ENCODE data around the gene CC2D2B.
"Not testable (repeated sequence)": the region's sequence is repeated elsewhere in the genome, so short reads cannot be mapped to it uniquely, and the experiment has no call there.

Gene CC2D2B

DNA sequence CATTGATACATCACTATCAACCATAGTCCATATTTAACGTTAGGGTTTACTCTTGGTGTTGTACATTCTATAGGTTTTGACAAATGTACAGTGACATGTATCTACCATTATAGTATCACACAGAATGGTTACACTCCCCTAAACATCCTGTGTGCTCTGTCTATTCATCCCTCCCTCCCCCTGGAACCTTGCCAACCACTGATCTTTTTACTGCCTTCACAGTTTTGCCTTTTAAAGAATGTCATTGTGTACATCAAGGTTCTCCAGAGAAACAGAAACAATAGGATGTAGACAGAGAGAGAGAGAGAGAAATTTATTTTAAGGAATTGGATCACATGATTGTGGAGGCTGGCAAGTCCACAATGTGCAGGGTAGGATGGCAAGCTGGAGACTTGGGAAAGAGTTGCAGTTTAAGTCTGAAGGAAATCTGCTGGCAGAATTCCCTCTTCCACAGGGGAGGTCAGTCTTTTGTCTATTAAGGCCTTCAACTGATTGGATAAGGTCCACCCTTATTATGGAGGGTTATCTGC lies 90.5 kb downstream of the CC2D2B start:
- in situ Hi-C loops (cut with HindIII; ENCODE audit: low pct_ligation_motif_present, low pct_unique_long_range_greater_than_20kb, low sequenced_read_pairs) = no loop called here
- no peak for DNase-seq

- no peak for DNase-seq
- in situ Hi-C loops (cut with HindIII; ENCODE audit: low pct_ligation_motif_present, low pct_unique_long_range_greater_than_20kb, low sequenced_read_pairs) = no loop called here
Observed at GRCh38 chr10:96013956-96014355, 106.2 kb downstream of the CC2D2B start.

GRCh38 chr10:96014473-96015102 lies 106.8 kb downstream of the CC2D2B start:
- no peak for DNase-seq
- in situ Hi-C loops (cut with HindIII; ENCODE audit: low pct_ligation_motif_present, low pct_unique_long_range_greater_than_20kb, low sequenced_read_pairs) = no loop called here

DNA sequence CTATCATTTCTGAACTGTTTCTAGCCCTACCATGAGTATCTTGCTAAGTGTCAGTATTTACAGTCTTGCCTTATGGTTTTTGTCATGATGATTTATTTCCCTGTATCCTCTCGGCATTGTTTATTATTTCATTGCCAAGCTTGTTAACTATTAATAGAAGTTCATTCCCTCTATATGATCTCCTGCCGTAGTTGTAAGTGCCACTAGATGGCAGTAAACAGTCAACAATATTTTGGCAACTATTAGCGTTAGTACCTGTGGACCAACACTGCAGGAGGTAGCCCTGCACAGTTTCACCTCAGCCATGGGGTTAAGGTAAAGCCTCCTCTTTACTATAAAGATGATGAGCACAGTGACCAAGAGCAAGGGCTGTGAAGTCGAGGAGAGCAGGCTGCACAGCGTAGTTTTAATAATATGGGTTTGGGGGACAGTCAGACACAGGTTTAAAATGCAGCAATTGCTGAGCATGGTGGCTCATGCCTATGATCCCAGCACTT lies 109.5 kb downstream of the CC2D2B start:
- in situ Hi-C loops (cut with HindIII; ENCODE audit: low pct_ligation_motif_present, low pct_unique_long_range_greater_than_20kb, low sequenced_read_pairs) = no loop called here
- DNase-seq = peak; percentile 74

DNA sequence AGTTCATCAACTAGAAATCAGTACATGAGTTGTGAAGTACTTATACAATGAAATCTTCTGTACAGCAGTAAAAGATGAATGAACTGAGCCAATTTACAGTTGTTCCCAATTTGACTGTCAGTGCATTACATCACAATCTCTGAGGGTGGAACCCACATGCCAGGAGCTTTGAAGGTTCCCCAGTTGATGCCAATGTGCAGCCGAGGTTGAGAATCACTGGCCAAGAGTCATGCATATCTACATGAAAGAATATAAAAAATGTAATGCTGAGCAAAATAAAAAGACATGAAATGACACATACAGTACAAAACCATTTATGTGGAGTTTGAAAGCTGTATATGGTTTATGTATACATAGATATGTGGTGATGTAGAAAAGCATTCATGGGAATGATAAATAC lies 113.6 kb downstream of the CC2D2B start:
- in situ Hi-C loops (cut with HindIII; ENCODE audit: low pct_ligation_motif_present, low pct_unique_long_range_greater_than_20kb, low sequenced_read_pairs) = no loop called here
- no peak for DNase-seq

- no peak for DNase-seq
- in situ Hi-C loops (cut with HindIII; ENCODE audit: low pct_ligation_motif_present, low pct_unique_long_range_greater_than_20kb, low sequenced_read_pairs) = no loop called here
Observed at GRCh38 chr10:96022739-96023138, 115.0 kb downstream of the CC2D2B start.

- DNase-seq = no peak
- in situ Hi-C loops (cut with HindIII; ENCODE audit: low pct_ligation_motif_present, low pct_unique_long_range_greater_than_20kb, low sequenced_read_pairs) = no loop called here
Observed at GRCh38 chr10:96023168-96023567, 115.4 kb downstream of the CC2D2B start.

- peak; percentile 35 for DNase-seq
- in situ Hi-C loops (cut with HindIII; ENCODE audit: low pct_ligation_motif_present, low pct_unique_long_range_greater_than_20kb, low sequenced_read_pairs) = no loop called here
Observed at GRCh38 chr10:96025566-96025965, 117.8 kb downstream of the CC2D2B start.

DNA sequence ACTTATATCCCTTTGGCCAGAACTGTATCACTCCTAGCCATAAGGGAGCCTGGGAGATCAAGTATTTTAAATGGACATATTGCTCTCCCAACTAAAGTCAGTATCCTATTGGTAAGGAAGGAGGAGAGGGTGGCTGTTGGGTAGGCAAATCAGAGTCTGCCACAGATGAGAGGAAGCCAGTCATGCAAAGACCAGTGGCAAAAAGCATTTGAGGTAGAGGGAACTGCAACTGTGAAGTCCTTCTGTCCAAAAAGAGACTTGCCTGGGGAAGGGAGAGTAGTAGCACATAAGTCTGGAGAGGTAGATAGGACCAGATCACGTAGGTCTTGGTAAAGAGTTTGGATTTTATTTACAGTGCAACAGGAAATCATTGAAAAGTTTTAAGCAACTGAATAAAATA lies 126.8 kb downstream of the CC2D2B start:
- in situ Hi-C loops (cut with HindIII; ENCODE audit: low pct_ligation_motif_present, low pct_unique_long_range_greater_than_20kb, low sequenced_read_pairs) = no loop called here
- peak; percentile 30 for DNase-seq

GRCh38 chr10:96038476-96039387 lies 131.0 kb downstream of the CC2D2B start:
- DNase-seq = no peak
- in situ Hi-C loops (cut with HindIII; ENCODE audit: low pct_ligation_motif_present, low pct_unique_long_range_greater_than_20kb, low sequenced_read_pairs) = no loop called here

GRCh38 chr10:96041146-96041545 lies 133.4 kb downstream of the CC2D2B start:
- in situ Hi-C loops (cut with HindIII; ENCODE audit: low pct_ligation_motif_present, low pct_unique_long_range_greater_than_20kb, low sequenced_read_pairs) = no loop called here
- DNase-seq = no peak

DNA sequence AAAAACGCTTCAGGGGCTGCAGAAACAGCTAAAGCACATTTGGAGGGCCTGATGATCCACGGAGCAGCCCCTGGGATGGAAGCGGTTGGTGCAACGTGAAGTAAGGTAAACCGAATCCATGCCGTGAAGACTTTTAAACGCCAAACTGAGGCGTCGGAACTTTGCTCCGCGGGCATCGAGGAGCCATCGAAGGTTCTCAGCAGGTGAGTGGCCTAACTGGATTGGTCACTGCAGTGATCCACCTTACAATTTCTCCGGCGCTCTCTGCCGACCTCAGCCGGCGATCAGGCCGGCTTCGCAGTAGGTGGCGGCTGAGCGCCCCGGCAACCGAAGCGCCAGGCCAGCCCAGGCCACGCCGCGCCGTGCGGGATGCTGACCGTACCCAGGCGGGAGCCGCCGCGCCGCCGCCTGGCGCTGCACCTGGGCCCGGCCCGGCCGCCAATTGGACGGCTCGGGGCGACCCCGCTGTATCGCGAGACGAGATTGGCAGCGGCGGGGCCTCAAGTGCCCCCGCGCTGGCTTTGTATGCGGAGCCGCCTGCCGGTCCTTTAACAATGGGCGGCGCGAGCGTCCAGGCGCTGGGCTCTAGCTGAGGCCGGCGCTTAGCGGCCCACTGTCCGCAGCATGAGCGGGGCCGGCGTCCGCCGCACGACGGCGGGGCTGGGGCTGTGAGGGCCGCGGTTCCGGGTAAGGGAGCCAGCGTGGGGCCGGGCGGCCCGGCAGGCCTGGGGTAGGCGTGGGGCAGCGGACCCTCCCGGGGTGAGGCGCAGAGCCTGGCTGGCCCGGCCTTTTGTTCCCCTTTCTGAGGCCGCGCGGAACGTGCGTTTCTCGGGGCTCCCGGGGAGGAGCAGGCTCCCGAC lies 135.5 kb downstream of the CC2D2B start, which contains the start of gene CCNJ:
Gene CCNJ, plus strand, starts transcription at position 551 of the 860 bp plus-strand sequence. CDS start 811 bp downstream, outside the sequence.
- peak; percentile 95 for DNase-seq
- in situ Hi-C loops (cut with HindIII; ENCODE audit: low pct_ligation_motif_present, low pct_unique_long_range_greater_than_20kb, low sequenced_read_pairs) = no loop called here

- in situ Hi-C loops (cut with HindIII; ENCODE audit: low pct_ligation_motif_present, low pct_unique_long_range_greater_than_20kb, low sequenced_read_pairs) = no loop called here
- peak; percentile 47 for DNase-seq
Observed at GRCh38 chr10:96043893-96044715, 136.3 kb downstream of the CC2D2B start.

- DNase-seq = peak; percentile 21
- in situ Hi-C loops (cut with HindIII; ENCODE audit: low pct_ligation_motif_present, low pct_unique_long_range_greater_than_20kb, low sequenced_read_pairs) = no loop called here
Observed at GRCh38 chr10:96044736-96045135, 137.0 kb downstream of the CC2D2B start.

- in situ Hi-C loops (cut with HindIII; ENCODE audit: low pct_ligation_motif_present, low pct_unique_long_range_greater_than_20kb, low sequenced_read_pairs) = no loop called here
- DNase-seq = no peak
Observed at GRCh38 chr10:96046546-96046945, 138.8 kb downstream of the CC2D2B start.

DNA sequence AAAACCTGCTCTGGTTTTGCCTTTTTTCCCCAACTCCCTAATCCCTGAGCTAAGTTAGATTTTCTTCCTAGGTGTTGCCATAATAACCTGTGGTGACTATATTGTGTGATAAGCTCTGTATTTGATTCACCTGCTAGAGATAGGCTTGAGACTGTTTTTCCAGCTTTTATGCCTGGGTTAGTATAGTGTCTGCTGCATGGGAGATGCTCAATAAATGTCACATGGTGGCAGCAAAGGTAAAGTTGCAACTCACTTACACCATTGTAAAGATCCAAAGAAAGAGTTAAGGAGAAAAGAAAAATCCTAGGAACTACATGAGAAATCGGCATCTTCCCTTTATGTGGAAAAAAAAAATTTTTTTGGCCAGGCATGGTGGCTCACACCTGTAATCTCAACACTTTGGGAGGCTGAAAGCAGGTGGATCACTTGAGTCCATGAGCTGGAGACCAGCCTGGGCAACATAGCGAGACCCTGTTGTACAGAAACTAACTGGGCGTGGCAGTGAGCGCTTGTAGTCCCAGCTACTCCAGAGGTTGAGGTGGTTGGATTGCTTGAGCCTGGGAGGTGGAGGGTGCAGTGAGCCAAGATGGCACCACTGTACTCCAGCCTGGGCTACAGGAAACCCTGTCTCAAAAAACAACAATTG lies 139.4 kb downstream of the CC2D2B start:
- peak; percentile 13 for DNase-seq
- in situ Hi-C loops (cut with HindIII; ENCODE audit: low pct_ligation_motif_present, low pct_unique_long_range_greater_than_20kb, low sequenced_read_pairs) = no loop called here

- DNase-seq; in situ Hi-C loops (cut with HindIII; ENCODE audit: low pct_ligation_motif_present, low pct_unique_long_range_greater_than_20kb, low sequenced_read_pairs): not testable (repeated sequence)
Observed at GRCh38 chr10:96047925-96048324, 140.2 kb downstream of the CC2D2B start.
